Loucy (cell line): ENCODE measurements around the gene AFF2.

Experiments
- H2AFZ ChIP-seq: fragments of 200-600 bp; sonication (generic); 2 replicates; pipeline ENCODE4 v1.6.0; 2016; ENCODE audit warnings: antibody characterized with exemption, mild to moderate bottlenecking, low read length, moderate library complexity
- H3F3A ChIP-seq: fragments of 200-600 bp; 2 replicates; pipeline ENCODE4 v1.6.0; 2016; ENCODE audit warnings: antibody characterized with exemption, low read depth, mild to moderate bottlenecking
- H3K27me3 ChIP-seq: fragments of 200-600 bp; sonication (generic); 2 replicates; pipeline ENCODE4 v1.6.1; 2014; ENCODE audit warnings: low read length, mild to moderate bottlenecking; ENCODE audit not compliant: insufficient read depth, poor library complexity, severe bottlenecking
- H3K36me3 ChIP-seq: fragments of 200-600 bp; sonication (generic); 2 replicates; pipeline ENCODE4 v1.6.1; 2016; ENCODE audit warnings: low read length; ENCODE audit not compliant: insufficient read depth
- H3K4me1 ChIP-seq: fragments of 200-600 bp; sonication (generic); 2 replicates; pipeline ENCODE4 v1.5.1; 2014; ENCODE audit warnings: low read length, mild to moderate bottlenecking; ENCODE audit not compliant: insufficient read depth, poor library complexity, severe bottlenecking
- H3K4me2 ChIP-seq: fragments of 200-600 bp; sonication (generic); 2 replicates; pipeline ENCODE4 v1.6.0; 2014; ENCODE audit warnings: antibody characterized with exemption, low read length, low read depth, mild to moderate bottlenecking; ENCODE audit not compliant: poor library complexity, severe bottlenecking
- H3K4me3 ChIP-seq: fragments of 200-600 bp; sonication (generic); 2 replicates; pipeline ENCODE4 v1.5.1; 2014; ENCODE audit warnings: low read length, mild to moderate bottlenecking, mixed read lengths; ENCODE audit not compliant: poor library complexity, severe bottlenecking
- H3K79me2 ChIP-seq: fragments of 200-600 bp; sonication (generic); 2 replicates; pipeline ENCODE4 v1.6.1; 2014; ENCODE audit warnings: low read length; ENCODE audit not compliant: insufficient read depth
- H3K9ac ChIP-seq: fragments of 200-600 bp; sonication (generic); 2 replicates; pipeline ENCODE4 v1.6.0; 2014; ENCODE audit warnings: mild to moderate bottlenecking, low read depth, low read length, moderate library complexity; ENCODE audit not compliant: poor library complexity, severe bottlenecking
- H3K9me2 ChIP-seq: fragments of 200-600 bp; sonication (generic); replicated peaks from 2 replicates; pipeline ENCODE4 v1.6.1; 2016; ENCODE audit warnings: low read depth, low read length, mixed read lengths
- H3K9me3 ChIP-seq: fragments of 200-600 bp; sonication (generic); 2 replicates; pipeline ENCODE4 v1.6.1; 2014; ENCODE audit warnings: mild to moderate bottlenecking, antibody characterized with exemption, low read length, low read depth; ENCODE audit not compliant: insufficient read depth
- H4K20me1 ChIP-seq: fragments of 200-600 bp; sonication (generic); 2 replicates; pipeline ENCODE4 v1.6.0; 2014; ENCODE audit warnings: antibody characterized with exemption, low read length, mild to moderate bottlenecking; ENCODE audit not compliant: insufficient read depth, poor library complexity, severe bottlenecking
- CTCF ChIP-seq: fragments of 200-600 bp; sonication (generic); conservative IDR thresholded peaks from 2 replicates; pipeline ENCODE4 v1.5.1; 2014; ENCODE audit warnings: mild to moderate bottlenecking, antibody characterized with exemption, low read length
- EZH2phosphoT487 ChIP-seq: fragments of 200-600 bp; IDR thresholded peaks from 2 replicates; pipeline ENCODE4 v1.6.1; 2018; ENCODE audit warnings: antibody characterized with exemption, mild to moderate bottlenecking, moderate library complexity, borderline replicate concordance

AFF2 gene

GRCh38 chrX:148633218-148633908 is 132.9 kb downstream of the AFF2 start:
- TF ChIP-seq EZH2phosphoT487 (no peak), CTCF (no peak)
- H3F3A ChIP-seq: no peaks in the 10 kb centered on the region
- no peak overlapping the region for H2AFZ ChIP-seq
- H3K4me2 ChIP-seq: no peak overlapping the region
- peaks cover 83% of the 10 kb centered on the region for H3K79me2 ChIP-seq
- no peaks in the 10 kb centered on the region for H3K9me2 ChIP-seq
- H3K9ac ChIP-seq: no peak overlapping the region
- no peak overlapping the region for H3K4me3 ChIP-seq
- H3K27me3 ChIP-seq: no peaks in the 10 kb centered on the region
- no peaks in the 10 kb centered on the region for H3K4me1 ChIP-seq
- H4K20me1 ChIP-seq: peaks cover 13% of the 10 kb centered on the region
- H3K36me3 ChIP-seq: no peaks in the 10 kb centered on the region
- no peaks in the 10 kb centered on the region for H3K9me3 ChIP-seq

- Histone ChIP-seq H3K9ac (no peak overlapping the region), H2AFZ (no peak overlapping the region), H3K27me3 (no peaks in the 10 kb centered on the region), H3F3A (no peaks in the 10 kb centered on the region), H3K9me2 (no peaks in the 10 kb centered on the region), H4K20me1 (peaks cover 19% of the 10 kb centered on the region), H3K4me3 (no peak overlapping the region), H3K79me2 (peaks cover 83% of the 10 kb centered on the region), H3K4me2 (no peak overlapping the region), H3K36me3 (no peaks in the 10 kb centered on the region), H3K9me3 (no peaks in the 10 kb centered on the region), H3K4me1 (no peaks in the 10 kb centered on the region)
- TF ChIP-seq EZH2phosphoT487 (no peak), CTCF (no peak)
These were observed 134.2 kb downstream of the AFF2 start for GRCh38 chrX:148634591-148634990.

GRCh38 chrX:148643460-148643859 is 143.0 kb downstream of the AFF2 start:
- TF ChIP-seq CTCF (no peak), EZH2phosphoT487 (no peak)
- Histone ChIP-seq H3K79me2 (peaks cover 57% of the 10 kb centered on the region), H3K9ac (no peak overlapping the region)

More at GRCh38 chrX:148643460-148643859, 143.0 kb downstream of the AFF2 start:
- no peak overlapping the region for H3K4me2 ChIP-seq
- H3K4me3 ChIP-seq: no peak overlapping the region
- no peaks in the 10 kb centered on the region for H3K36me3 ChIP-seq
- H4K20me1 ChIP-seq: peaks cover 19% of the 10 kb centered on the region
- no peaks in the 10 kb centered on the region for H3K9me3 ChIP-seq
- no peak overlapping the region for H2AFZ ChIP-seq
- H3F3A ChIP-seq: 0 out of 2 replicates have a peak, but pooled peaks cover 2% of the 10 kb centered on the region
- no peaks in the 10 kb centered on the region for H3K27me3 ChIP-seq
- peaks cover 21% of the 10 kb centered on the region for H3K4me1 ChIP-seq
- H3K9me2 ChIP-seq: no peaks in the 10 kb centered on the region
